Measurements from ENCODE around the gene RGS21.

DNA sequence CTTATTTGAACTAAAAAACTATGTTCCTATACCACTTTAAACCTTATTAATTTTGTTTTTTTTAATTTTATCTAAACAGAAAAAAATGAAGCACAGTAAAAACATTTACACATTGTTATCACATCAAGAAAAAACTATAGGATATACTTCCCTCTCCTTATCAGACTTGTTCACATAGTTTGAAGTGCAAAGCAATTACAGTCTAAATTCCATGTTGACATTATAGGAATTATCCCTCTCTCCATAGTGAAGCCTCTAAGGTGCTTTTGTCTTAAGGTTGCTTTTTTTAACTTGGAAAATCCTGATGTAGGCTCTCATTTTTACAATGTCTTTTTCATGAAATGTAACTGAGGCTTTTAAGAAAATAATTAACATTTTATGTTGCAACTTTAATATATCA, 85.8 kb downstream of the RGS21 start:
- TF ChIP-seq, protein P1, sequence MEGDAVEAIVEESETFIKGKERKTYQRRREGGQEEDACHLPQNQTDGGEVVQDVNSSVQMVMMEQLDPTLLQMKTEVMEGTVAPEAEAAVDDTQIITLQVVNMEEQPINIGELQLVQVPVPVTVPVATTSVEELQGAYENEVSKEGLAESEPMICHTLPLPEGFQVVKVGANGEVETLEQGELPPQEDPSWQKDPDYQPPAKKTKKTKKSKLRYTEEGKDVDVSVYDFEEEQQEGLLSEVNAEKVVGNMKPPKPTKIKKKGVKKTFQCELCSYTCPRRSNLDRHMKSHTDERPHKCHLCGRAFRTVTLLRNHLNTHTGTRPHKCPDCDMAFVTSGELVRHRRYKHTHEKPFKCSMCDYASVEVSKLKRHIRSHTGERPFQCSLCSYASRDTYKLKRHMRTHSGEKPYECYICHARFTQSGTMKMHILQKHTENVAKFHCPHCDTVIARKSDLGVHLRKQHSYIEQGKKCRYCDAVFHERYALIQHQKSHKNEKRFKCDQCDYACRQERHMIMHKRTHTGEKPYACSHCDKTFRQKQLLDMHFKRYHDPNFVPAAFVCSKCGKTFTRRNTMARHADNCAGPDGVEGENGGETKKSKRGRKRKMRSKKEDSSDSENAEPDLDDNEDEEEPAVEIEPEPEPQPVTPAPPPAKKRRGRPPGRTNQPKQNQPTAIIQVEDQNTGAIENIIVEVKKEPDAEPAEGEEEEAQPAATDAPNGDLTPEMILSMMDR (IDR thresholded peaks at IDR 0.05): no peak
- TF ChIP-seq POLR2A (IDR thresholded peaks at IDR 0.05): no peak
